ENCODE data around the gene TPRKB.

- TF ChIP-seq CTCF (IDR thresholded peaks at IDR 0.05; ENCODE audit: low read length) (no peak), EZH2phosphoT487 (IDR thresholded peaks at IDR 0.05; ENCODE audit: low read length) (no peak), EZH2 (optimal IDR thresholded peaks at IDR 0.05; ENCODE audit: low read depth, low read length) (no peak)
Observed at GRCh38 chr2:73736855-73737779, at the start of gene TPRKB.
